Kidney glomerular epithelial cell (primary cell): ENCODE measurements around the gene FAM81A.
"Not testable (repeated sequence)": the region's sequence is repeated elsewhere in the genome, so short reads cannot be mapped to it uniquely, and the experiment has no call there.

Experiments used
- DNase-seq: peaks from one replicate; lab custom pipeline; 2025; lab: John Stamatoyannopoulos, UW

The FAM81A gene

DNA sequence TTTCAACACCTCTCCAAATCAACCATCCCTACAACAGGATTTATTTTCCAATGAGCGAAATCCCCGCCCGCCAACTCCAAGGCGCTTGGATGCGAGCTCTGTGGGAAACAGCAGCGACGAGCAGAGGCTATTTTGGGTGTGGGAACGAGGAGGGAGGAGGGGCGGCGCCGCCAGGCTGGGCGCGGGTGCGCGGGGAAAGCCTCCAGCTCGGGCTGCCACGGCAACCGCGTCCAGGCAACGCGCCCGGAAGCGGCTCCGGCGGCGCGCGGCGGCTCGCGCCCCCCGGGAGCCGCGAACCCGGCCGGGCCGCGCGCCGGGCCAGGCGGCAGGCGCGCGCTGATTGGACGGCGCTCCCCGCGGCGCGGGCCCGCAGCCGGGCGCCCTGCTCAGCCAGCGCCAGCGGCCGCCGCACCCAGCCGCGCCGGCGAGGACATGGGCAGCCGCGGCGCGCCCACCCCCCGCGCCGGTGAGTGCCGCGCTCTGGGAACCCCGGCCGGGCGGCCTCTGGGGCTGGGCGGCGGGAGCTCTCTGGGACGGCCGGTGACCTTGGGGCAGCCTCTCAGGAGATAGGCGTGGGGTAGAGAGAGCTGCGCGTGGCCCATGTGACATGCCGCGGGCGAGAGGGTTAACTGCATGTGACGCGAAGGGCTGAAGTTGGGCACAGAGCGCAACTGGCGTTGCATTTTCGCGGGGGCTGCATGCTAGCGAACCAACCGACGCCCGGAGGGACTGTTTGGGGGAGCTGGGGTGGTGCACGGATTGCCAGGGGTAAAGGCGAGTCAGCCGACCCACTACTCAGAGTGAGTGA is at the start of gene FAM81A:
TSS of gene FAM81A (plus strand) at position 370 of the 808 bp plus-strand sequence. CDS start 20,441 bp downstream, outside the sequence.
- no peak for DNase-seq

DNA sequence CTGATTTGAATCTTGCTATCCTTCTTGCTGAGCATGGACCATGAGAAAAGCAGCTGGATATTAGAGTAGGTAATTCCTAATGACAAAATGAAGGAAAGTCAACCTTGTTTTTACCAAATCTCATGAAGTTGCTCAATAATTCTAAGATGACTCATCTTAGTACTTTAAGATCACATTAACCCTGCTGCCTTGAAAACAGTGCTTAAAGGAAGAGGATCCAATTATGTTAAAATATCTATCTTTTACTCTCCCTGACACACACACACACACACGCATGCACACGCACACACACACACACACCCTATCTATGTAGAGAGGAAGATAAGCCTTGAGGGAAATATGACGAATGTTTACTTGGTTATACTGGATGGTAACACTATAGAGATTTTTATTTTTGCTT is 49.3 kb upstream of the FAM81A start:
- DNase-seq = no peak

DNA sequence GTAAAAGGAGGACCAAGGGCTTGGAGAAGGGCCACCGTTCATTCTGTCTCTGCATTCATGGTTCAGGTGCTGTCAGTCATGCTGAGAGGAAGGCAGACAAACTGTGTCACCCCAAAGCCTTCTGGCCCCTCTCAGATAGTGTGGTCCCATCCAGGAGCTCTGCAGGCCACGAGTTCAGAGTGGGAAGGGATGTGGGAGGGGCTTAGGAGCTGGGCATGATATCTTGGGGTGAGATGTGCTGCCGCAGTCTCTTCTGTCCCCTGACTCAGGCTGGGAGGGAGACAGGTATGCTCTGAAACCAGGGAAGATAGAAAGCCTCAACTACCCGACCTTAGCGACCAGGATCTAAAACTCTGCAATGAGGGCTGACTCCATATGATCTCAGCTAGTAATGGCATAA is 45.7 kb upstream of the FAM81A start:
- no peak for DNase-seq

DNA sequence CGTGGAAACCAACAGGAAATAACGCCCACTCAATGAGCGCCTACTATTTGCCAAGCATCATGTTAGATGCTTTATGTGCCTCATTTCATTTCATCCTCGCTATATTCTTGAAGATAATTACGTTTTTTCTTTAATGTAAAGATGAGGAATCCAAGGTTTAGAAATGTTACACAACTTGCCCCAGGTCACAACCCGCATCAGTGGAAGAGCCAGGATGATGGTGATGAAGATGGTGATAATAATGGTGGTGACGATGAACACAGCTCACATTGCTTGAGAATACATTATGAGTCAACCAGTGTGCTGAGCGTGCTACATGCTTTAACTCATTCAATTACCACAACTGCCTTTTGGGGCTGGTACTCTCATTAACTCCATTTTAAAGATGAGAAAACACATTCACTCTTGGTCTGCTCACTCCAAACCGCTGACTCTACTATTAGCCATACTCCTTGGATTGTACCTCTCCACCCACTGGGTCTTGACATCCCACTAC is 43.8 kb upstream of the FAM81A start:
- no peak for DNase-seq

DNA sequence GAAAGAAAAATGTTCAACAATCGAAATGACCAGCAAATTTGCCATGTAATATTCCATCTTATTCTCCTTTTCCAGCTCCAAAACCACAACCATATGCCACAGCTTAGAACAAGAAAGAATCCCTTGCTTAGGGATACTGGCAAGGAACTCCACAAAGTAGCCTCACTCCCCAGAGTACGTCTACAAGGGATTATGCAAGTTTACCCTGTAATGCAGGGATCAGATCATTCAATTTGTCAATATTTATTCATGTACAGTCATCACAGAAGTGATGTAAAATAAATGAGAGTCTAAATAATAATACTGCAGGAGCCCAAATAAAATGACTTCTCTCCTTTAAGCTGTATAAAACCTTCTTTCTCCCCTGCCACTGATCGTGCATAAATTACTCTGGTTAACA is 41.8 kb upstream of the FAM81A start:
- no peak for DNase-seq

DNA sequence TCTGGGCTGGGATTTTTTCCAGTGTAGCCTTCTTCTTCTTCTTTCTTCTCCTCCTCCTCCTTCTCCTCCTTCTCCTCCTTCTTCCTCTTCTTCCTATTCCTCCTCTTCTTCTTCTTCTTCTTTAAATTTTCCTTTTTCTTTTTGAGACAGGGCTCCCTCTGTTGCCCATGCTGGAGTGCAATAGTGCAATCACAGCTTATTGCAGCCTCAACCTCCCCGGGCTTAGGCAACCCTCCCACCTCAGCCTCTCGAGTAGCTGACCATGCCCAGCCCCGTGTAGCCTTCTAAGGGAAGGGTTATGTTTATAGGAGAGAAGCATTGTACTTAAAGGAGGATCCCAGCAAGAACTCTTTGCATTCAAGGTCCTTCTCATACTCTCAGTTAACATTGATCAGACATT is 41.3 kb upstream of the FAM81A start:
- no peak for DNase-seq

DNA sequence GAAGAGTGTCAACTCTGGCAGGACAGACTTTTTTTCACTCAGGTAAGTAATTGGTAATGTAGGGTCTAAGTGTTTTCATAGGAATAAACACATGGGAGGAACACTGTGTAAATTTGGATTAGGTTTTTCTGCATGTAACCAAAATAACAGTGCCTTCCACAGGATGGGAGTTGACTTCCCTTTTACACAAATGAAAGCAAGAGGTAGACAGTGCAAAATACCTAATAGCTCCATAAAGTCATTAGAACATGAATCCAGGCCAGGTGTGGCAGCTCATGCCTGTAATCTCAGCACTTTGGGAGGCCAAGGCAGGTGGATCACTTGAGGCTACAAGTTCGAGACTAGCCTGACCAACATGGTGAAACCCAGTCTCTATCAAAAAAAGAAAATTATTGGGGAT is 39.8 kb upstream of the FAM81A start:
- DNase-seq = no peak

DNA sequence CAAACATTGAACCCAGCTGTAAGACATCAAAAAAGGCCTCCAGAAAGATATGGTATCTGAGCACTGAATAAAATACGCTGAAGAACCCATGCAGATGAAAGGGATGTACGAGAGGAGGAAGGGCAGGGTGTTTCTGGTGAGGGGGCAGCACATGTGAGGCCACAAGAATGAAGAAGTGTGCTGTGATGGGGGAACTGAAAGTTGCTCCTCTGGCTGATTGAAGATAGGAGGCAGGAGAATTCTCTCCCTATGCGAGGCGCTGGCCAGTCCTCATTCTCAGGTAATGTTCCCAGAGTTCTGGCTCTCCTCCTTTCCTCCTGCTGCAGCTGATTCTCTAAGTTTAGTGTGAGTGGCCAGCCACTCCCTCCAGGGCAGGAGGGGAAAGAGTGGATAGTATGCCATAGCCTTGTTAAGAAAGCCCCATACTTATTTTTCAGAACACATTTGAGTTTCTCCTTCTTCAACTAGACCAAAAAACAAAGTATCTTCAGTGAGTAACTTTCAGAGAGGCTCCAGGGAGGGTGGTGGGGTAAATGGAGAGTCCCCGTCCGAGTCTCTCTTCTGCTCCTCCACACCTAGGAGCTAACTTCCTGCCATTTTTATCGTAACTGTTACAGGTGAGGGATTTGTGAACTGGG is 38.4 kb upstream of the FAM81A start:
- no peak for DNase-seq

DNA sequence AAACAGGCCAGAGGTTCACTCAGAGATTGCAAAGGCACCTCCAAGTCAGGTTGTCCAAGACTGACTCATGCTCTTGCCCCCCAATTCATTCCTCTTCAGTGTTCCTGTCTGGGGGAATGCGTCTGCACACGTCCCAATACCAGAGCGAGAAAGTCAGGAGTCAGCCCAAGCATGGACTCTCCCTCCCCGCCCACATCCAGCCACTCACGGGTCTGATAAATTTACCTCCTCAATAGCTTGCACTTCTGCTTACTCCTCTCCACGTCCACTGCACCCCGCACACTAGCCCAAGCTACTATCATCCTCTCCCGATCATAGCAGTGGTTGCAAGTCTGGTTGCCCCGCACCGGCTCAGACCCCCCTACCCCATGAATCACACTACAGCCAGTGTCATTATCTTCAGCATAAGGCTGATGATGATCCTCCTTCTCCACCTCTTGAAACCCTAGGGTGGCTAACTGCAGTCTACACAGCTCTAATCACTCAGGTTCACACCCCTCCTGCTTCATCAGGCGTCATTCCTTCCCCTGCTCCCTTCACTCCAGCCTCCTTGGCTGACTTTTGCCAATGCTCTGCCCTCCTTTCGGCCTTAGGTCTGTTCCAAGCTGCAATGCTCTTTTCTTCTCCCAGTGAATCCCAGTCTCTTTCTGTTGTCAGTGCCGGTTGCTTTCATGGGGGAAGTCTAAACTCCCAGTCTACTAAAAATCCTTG is 37.7 kb upstream of the FAM81A start:
- DNase-seq = no peak

DNA sequence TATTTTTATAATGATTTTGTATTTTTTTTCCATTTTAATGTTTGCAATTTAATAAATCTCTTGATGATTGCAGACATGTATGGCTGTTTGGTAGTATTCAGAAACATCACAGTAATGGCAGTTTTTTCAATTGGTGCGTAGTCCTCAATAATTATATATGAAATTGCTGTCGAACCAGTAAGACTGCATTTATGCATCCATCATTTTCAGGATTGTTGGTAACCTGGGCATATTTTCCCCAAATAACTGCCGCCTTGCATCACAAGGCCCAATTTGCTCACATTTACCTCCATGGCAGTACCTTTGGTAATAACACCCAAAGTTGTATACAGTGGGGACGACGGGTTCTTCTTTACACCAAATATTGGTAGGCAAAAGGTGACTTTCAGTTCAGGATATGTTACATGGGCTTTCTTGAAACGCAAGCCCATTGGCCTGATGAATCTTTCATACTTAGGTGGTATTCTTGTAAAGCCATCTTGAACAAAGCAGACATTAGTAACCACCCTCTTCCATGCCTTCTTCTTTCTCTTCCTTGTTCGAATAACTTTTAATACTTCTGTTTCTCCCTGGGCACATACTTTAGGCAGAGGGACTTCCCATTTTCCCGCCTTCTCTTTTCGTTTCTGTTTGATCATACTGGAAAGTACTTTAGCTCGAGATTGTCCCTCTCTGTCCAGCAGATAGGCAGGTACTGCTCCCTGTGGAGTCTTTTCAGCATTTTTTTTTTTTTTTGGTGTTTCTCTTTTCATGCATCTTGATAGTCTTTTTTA is 36.7 kb upstream of the FAM81A start:
- DNase-seq = not testable (repeated sequence)

DNA sequence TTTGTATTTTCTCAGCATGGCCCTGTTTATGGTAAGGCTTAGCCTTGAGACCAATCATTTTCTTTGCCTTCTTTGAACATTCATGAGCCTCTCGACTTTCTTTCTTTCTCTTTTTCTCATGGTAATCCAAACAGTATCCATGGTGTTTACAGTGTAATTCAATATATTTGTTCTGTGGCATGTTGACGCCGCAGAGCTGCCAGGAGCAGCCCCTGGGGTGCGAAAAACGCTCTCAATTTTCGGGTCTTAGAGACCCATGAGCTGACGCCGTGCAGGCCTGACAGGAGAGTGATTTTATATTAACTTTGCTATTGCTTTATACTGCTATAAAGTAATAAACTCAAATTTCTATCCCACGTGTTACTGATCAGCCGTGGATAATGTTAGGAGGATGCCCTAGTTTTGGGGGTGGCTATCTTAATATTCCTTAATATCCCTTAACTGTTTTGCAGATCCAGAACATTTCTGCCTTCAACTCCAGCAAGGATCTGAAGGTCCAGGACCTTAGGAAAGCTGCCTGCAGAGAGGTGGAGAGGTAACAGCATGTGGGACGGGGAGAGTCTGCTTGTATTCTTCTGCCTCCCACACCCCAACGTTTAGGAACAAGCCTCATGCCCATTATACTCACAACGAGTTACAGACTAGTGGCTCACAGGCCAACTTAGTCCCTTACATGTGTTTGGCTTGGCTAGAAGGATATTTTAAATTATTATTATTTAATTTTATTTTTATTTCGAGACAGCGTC is 36.0 kb upstream of the FAM81A start:
- no peak for DNase-seq

DNA sequence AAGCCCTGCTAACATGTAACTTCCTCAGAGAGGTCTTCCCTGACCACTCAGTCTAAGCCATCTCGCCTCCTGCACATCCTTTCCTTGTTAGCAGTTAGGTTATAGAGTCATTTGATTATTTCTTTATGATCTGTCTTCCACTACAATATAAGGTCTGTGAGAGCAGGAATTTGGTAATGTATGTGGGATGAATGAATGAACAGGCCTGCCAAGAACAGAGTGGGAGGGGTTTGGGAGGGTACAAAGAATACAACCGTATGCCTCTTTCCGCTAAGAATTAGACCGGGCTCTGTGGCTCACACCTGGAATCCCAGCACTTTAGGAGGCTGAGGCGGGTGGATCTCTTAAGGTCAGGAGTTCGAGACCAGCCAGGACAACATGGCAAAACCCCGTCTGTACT is 32.9 kb upstream of the FAM81A start:
- DNase-seq = no peak

DNA sequence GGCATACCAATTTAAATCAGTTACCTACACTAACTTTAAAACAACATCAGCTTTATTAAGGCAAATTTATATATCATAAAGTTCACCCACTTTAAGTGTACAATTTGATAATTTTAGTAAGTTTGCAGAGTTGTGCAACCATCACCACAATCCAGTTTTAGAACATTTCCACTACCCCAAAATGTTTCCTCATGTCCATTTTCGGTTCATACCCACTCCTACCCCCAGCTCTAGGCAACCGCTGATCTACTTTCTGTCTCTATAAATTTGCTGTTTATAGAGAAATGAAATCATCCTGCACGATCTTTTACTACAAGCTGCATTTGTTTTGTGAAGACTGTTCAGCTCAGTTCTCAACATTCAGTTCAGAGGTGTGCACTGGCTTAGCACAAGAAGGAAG is 31.5 kb upstream of the FAM81A start:
- DNase-seq = no peak

DNA sequence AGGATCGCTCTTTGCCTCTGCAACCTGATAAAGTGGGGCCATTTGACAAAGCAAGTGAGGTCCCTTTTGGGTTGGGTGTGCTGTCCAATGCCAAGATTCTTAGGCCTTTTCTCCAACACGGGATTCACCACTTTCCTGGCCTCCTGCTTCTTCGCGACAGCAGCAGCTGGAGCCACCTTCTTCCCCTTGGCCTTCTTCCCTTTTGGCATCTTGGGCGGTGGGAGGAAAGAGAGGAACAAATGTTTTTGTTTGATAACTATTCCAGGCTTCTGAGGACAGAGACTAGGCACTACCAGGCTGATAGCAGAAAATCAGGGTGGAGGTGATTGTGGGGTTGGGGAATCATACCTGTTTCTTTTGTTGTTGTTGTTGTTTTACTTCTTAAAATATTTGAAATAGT is 30.0 kb upstream of the FAM81A start:
- no peak for DNase-seq

DNA sequence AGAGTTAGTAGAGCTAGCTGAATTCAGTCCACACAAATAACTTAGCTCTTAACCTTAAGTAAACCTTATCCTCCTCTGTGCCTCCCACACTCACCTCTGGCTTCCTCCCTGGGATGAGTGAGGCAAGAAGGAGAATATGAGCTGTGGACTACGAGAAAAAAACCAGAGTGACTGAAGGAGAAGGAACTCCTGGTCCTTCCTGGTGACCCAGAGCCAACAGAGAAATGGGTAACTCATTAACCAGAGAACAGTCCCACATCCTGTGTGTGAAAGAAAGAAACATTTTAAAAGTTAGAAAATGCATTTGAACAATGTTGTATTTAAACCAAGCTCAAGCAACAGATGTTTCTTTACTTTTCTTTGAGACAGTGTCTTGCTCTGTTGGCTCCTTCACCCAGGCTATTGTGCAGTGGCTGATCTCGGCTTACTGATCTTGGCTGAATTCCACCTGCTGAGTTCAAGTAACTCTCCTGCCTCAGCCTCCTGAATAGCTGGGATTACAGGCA is 27.5 kb upstream of the FAM81A start:
- peak; percentile 96 for DNase-seq

DNA sequence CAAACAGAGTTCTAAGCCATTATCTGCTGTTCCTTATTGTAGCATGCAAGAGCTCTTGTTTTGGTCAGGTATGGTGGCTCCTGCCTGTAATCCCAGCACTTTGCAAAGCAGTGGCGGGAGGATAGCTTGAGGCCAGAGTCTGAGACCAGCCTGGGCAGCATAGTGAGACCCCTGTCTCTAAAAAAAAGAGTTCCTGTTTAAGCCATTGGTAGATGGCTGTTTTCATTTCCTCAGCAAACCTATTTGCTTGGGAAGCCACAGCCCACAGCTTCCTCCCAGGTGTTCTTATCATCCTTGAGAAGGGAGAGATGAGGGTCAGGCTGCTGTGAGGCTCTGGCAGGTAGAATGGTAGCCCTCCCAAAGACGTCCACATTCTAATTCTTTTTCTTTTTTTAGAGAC is 24.4 kb upstream of the FAM81A start:
- DNase-seq = no peak

DNA sequence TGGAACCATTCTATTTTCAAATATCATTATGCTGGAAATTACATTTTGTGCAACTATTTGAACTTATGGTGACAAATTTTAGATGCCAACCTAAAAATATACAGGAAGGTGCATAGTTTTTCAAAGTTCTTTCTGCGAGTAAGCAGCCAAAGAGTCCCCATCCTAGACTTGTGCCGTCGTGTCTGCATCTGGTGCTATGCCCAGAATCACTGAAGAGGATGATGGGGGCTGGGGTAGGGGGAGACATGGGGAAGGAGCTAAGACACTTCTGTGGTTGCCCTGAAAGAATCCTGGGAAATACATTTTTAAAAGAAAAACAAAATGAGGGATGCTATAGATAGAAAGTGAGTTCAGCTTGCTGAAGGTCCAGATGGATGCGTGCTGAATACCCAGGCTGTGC is 21.2 kb upstream of the FAM81A start:
- no peak for DNase-seq

DNA sequence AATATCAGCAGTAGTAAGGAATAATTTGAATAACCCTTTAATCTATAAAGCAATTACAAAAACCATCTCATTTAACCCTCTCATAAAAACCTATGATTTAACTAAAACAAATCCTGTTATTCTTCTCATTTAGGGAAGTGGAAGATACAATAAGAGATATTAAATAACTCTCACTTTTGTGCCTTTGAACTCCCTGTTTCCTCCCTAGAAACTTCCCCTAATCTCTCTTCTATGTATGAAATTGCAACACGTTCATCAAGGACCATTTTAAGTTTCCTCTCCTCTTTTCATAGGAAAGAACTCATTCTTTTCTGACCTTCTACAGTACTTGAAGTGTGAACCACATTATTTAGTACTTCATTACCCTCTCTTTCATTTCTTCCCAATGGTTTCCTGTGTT is 18.8 kb upstream of the FAM81A start:
- DNase-seq = no peak

DNA sequence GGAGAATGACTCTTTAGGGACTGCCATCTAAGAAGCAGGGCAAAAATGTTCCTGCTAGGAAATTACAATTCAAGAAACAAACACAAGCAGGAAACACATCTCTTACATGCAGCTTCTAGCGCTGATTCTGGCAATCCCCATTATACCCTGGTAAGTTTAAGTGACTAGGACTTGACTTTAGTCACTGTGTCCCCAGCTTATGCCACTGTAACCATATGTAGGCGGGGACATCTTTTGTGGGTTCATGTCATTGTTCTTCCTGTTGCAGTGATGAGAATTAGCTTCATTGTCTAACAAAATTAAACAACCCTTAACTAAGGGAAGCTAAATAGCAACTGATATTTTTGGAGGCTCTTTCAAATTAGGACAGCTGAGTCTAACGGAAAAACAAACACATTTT is 17.9 kb upstream of the FAM81A start:
- DNase-seq = no peak

DNA sequence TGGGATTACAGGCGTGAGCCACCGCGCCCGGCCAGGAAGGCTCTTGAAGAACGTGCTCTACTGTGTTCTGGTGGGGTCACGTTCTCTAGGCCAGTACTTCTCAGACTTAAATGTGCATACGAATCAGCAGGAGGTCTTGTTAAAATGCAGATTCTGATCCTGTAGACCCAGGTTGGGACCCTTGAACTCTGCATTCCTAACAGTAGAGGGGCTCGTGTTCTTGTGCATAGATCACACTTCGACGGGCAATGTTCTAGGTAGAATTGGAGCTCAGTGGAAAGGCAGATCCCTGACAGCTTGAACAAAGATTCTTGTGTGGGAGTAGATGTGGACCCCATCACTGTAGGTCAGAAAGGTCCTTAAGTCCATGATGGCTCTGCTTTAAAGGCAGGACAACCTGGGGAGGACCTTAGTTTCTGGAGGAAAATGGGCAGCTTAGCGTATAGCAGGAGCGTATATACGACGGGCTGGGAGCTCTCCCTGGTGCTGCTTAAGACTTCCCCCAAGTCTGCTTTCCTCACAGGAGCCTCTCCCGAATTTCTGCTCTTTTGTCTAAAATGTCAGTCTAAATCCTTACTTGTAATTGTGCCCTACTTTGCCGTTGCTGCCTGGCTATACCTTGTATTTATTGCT is 16.9 kb upstream of the FAM81A start:
- DNase-seq = no peak

DNA sequence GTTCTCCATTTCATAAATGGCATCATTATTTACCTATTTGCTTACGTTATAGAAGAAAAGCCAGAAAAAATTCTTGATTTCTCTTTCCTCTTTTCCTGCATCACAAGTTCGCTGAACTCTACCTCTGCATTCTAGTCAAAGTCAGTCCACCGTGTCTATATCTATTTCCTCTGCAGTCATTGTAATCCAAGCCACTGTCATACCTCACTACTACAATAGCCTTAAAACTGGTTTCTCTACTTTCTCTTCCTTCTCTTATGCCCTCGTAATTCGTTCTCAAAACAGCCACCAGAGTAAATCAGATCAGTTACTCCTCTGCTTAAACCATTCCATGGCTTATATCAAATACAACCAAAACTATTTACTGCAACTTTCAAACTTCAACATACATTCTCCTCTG is 13.4 kb upstream of the FAM81A start:
- DNase-seq = no peak
